Epidermal melanocyte (primary cell): ENCODE data around the gene SUSD3.

Experiments used
- DNase-seq: peaks from one replicate; pipeline ENCODE4 v3.0.0; 2011; ENCODE audit warnings: low spot score; ENCODE audit not compliant: insufficient read length

SUSD3 gene

DNA sequence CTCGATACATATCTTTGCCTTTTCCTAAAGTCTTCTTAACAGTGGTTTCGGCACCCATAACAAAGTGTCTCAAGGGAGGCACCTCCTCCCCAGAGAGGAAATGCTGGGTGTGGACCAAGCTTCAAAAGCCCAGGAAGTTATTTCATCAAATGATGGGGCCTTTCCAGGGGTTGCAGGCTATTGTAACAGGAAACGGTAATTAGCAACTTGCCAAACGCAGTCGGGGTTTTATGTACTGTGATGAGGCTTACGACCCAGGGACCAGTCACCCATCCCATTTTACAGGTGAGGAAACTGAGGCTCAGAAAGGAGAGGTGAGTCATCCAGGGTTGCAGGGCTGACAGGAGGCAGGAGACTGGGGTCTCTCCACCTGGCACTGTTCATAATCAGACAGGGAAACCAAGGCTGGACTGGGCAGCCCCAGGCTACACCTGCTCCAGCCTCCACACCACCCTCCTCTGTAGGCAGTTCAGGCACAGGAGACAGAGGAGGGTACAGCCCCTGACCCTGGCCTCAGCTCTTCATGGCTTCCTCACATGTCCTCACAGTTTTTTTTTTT is 30.0 kb upstream of the SUSD3 start:
- no peak for DNase-seq

DNA sequence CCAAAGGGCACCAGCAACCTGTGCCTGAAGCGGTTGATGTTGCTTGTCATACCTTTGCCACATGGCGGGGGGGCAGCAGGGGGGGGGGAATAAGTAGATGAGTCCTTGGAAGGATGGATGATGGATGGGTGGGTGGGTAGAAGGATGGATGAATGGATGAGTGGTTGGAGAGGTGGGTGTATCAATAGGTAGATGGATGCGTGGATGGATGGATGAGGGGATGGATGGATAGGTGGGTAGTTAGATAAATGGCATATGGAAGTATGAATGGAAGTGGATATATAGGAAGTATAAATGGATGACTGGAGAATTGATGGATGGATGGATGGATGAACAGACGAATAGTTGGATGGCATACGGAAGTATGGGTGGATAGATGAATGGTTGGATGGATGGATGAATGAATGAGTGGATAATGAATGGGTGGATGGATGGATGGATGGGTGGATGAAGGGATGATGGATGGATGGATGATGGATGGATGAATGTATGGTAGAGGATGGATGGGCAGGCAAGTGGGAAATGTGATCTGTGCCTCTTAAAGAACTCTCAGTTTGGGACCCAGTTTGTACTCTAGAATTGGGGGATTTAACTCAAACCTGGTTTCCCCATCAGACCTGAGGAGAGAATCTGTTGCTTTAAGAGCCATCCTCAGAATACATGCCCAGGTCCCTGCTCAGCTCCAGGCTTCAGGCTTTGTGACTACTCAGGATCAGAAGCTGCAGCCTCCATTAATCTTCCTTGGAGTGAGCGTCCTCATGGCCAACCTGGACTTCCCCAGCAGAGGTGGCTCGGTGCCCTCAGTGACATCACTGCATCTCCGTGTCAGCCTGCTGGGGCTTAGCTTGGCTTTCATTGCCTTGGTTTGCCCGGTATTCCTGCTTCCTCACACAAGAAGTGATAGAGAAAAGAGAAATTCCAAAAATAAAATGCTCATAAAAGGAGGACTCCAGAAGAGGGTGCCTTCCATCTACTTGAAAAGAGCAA is 27.6 kb upstream of the SUSD3 start:
- no peak for DNase-seq

- DNase-seq: no peak
Observed at GRCh38 chr9:93031629-93032430, 26.7 kb upstream of the SUSD3 start.

GRCh38 chr9:93032545-93032944 is 26.0 kb upstream of the SUSD3 start:
- DNase-seq: no peak

- no peak for DNase-seq
Observed at GRCh38 chr9:93033531-93033930, 25.0 kb upstream of the SUSD3 start.

- no peak for DNase-seq
Observed at GRCh38 chr9:93035106-93035660, 23.3 kb upstream of the SUSD3 start.

GRCh38 chr9:93035821-93036351 is 22.6 kb upstream of the SUSD3 start:
- DNase-seq: no peak

DNA sequence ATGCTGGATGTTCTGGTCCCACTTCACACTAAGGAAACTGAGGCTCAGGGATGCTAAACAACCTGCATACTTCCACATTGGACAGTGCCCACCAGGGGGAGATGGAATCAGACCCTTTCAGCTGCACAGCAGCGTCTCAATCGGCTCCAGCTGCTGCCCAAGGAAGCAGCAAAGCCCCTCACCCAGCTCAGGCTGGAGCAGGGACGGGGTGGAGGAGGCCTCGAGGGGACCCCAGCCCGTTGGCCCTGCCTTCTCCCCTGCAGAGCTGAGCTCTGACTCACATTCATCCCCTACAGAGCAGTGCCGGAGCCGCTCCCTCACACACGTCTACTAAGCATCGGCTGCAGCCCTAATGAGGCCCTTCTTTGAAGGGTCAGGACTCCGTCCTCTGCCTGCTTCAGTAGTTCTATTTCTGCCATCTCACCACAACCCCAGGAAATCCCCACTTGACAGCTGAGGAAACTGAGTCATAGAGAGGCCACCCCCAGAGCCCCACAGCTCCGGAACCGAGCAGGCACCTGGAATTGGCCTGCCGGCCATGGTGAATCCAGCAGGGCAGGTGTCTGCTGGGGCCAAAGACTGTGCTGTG is 21.5 kb upstream of the SUSD3 start:
- no peak for DNase-seq

GRCh38 chr9:93037476-93037971 is 21.0 kb upstream of the SUSD3 start:
- DNase-seq: no peak

- no peak for DNase-seq
Observed at GRCh38 chr9:93038918-93039317, 19.6 kb upstream of the SUSD3 start.

DNA sequence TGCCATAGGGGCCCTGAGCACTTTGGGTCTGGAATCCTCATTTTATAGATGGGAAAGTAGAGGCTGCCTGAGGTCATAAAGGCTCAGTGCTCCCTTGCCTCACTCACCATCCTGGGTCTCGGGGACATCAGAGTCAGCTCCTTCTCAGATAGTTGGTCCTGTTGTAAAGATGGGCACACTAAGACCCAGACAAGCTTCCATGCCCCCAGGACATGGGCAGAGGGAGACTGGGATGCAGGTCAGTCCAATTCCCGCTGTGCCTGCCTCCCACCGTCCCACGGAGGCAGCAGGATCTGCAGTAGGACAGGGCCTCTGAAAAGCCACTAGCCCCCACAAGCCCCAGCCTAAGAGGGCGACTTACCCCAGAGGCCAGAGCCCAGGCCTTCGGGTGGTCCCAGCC is 19.0 kb upstream of the SUSD3 start:
- no peak for DNase-seq

DNA sequence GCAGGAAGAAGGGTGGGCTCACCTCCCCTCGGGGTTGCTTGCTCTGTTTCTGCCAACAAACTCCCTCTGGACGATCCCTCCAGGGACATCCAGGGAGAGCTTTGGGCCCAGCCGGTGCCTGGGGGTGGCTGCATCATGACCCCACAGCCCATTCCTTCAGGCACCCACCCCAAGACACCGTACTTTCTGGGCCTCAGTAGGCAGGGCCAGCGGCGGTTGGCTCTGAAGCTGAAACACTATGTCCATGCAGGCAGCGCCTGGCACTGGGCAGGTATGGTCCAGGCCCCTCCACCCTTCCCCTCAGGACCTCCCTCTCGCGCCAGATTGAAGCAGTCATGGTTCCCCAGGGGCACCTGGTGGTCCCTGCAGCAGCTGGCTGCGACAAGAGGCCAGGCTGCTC is 18.5 kb upstream of the SUSD3 start:
- DNase-seq: no peak

GRCh38 chr9:93040409-93040808 is 18.1 kb upstream of the SUSD3 start:
- DNase-seq: no peak

DNA sequence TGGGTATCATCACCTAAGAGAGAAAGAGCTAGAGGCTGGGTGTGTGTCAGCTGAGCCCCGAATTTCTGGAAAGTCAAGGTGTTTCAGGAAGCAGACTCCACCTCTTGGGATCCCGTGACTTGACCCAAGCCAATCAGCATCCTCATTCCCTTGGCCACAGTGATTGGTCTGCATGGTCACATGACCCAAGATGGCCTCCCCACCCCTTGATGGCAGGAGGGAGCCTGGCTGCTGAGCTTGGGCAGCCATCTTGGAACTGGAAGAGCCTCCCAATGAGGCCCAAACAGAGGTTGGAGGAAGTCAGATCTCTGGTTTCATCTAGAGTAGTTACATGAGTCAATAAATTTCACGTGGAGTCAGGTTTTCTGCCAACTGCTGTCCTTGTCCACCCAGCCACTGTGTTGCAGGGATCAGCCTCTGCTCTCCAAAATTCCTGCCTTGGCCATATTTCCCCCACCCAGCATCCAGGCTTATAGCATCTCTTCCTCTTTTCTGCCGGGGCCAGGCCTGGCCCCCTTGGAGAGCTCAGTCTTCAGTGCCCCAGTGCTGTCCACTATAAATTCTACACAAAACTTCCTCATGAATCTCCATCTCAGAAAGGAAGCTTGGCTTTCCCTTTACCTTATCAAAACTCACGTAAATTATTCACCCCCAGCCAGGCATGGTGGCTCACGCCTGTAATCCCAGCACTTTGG is 17.2 kb upstream of the SUSD3 start:
- DNase-seq: no peak

DNA sequence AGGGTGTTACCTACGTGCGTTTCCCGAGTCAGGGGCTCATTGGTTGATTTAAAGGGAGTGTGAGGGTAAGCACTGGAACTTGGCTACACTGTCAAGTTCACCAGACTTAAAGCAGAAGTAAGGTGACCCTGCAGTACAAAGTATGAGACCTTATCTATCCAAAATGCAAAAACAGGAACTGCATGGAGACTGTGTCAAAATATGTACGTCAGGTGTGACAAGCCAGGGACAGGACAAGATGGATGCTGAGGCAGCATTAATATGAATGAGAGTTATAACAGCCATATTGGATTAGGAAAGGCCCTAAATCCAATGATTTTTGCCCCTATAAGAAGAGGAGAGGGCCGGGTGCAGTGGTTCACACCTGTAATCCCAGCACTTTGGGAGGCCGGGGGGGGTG is 15.4 kb upstream of the SUSD3 start:
- DNase-seq: no peak

GRCh38 chr9:93045521-93045920 is 13.0 kb upstream of the SUSD3 start:
- no peak for DNase-seq

GRCh38 chr9:93048566-93049448 is 9.7 kb upstream of the SUSD3 start:
- no peak for DNase-seq

GRCh38 chr9:93049491-93049890 is 9.0 kb upstream of the SUSD3 start:
- DNase-seq: no peak

DNA sequence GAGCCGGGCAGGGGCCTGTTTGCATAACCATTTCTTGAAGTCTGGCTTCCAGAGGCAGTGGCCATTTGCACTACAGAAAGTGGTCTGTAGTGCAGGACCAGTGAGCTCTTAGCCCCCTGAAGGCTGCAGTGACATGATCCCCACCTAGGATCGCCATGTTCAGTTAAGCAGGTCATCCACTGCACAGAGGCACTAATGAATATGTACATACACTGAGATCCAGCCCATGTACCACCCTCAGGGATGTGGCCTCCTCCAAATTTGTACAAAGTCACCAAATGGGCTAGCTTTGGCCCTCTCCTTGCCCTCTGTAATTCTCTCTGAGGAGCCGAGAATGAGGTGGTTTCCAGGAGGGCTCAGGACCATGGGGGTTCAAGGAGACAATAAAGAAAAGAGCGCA is 8.3 kb upstream of the SUSD3 start:
- no peak for DNase-seq
